Kidney (tissue), 14 donors: ENCODE measurements around the gene GPR65. TPM values are rescaled to one million over a fixed set of nuclear protein-coding genes. Genes with fewer than 3 reads are reported as not detected.
A peak's percentile ranks its signal among the peaks of the same experiment; 100 is the strongest.

Experiments used
- DNase-seq, 5 donors: peaks; one replicate each; pipeline ENCODE4 v3.0.0-alpha.2; 2013 to 2020
- FAIRE-seq: peaks from 2 replicates; lab custom pipeline; 2012; peaks lifted over from hg19 to GRCh38; lab: Jason Lieb, UNC
- H3K27ac ChIP-seq, 2 donors: one replicate each; pipeline ENCODE4 v1.7.0; 2013; ENCODE audit warnings: low read depth in 2 of 2, low read length in 2 of 2, inconsistent platforms in 1 of 2
- H3K27me3 ChIP-seq: one replicate; pipeline ENCODE4 v1.7.1; 2013; ENCODE audit warnings: low read length, inconsistent platforms; ENCODE audit not compliant: control insufficient read depth, insufficient read depth
- H3K36me3 ChIP-seq, 3 donors: one replicate each; pipeline versions ENCODE4 v1.7.0 to v1.7.1; 2013; ENCODE audit warnings: low read length in 3 of 3, control low read depth in 1 of 3, inconsistent platforms in 1 of 3; ENCODE audit not compliant: insufficient read depth in 3 of 3, control insufficient read depth in 2 of 3
- H3K4me1 ChIP-seq, 3 donors: one replicate each; pipeline versions ENCODE4 v1.7.0 to v1.7.1; 2013; ENCODE audit warnings: low read length in 3 of 3, inconsistent platforms in 1 of 3, low read depth in 1 of 3; ENCODE audit not compliant: control insufficient read depth in 2 of 3, insufficient read depth in 2 of 3
- H3K4me3 ChIP-seq, 3 donors: one replicate each; pipeline versions ENCODE4 v1.7.0 to v1.8.1; 2013; ENCODE audit warnings: low read length in 3 of 3, control low read depth in 1 of 3, inconsistent platforms in 1 of 3
- H3K9ac ChIP-seq, 3 donors: one replicate each; pipeline versions ENCODE4 v1.7.0 to v1.7.1; 2013; ENCODE audit warnings: low read length in 3 of 3, control low read depth in 1 of 3, inconsistent platforms in 1 of 3
- H3K9me3 ChIP-seq, 3 donors: one replicate each; pipeline versions ENCODE4 v1.7.0 to v1.7.1; 2013; ENCODE audit warnings: low read length in 3 of 3, control low read depth in 1 of 3, inconsistent platforms in 1 of 3; ENCODE audit not compliant: control insufficient read depth in 2 of 3, insufficient read depth in 1 of 3
- CTCF ChIP-seq: IDR thresholded peaks from 3 replicates; pipeline ENCODE4 v1.5.1; 2012; ENCODE audit warnings: mild to moderate bottlenecking, moderate library complexity, borderline replicate concordance; ENCODE audit not compliant: insufficient read depth; ENCODE audit errors: extremely low read depth
- intact Hi-C: fragments of 100-400 bp; cut with DNase I; formaldehyde crosslinking; loops from one replicate; pipeline ENCODE4 v1.11.1; 2022
- polyA plus RNA-seq: library from polyadenylated mRNA; stranded (reverse); fragments of 350-450 nt; fragmentation: Illumina TruSeq; extraction: RNeasy Lipid Tissue Mini Kit (QIAGEN cat#74804); gene quantifications from one replicate; pipeline ENCODE4 v1.2.3, GENCODE V29; 2014; ENCODE audit warnings: low read depth, low replicate concordance; ENCODE audit not compliant: insufficient read depth
- total RNA-seq: library from RNA; stranded (reverse); fragmentation: NEBNext Ultra II Directional; extraction: Animal tissue kit (Norgen Biotek cat#: 25700); gene quantifications from one replicate; pipeline ENCODE4 v1.2.1, GENCODE V29; 2021
- donor health status: control.
- donor health status: control.
- donor health status: control.
- donor health status: control.
- donor health status: control.
- donor health status: DM: yes; HTN: yes; CAD: no.
- donor health status: Normal renal cell carcinoma (clear cell type).

Gene GPR65
- total and polyA plus RNA-seq, 2 donors from 2014 or later, result 0.62 to 3.8 TPM

DNA sequence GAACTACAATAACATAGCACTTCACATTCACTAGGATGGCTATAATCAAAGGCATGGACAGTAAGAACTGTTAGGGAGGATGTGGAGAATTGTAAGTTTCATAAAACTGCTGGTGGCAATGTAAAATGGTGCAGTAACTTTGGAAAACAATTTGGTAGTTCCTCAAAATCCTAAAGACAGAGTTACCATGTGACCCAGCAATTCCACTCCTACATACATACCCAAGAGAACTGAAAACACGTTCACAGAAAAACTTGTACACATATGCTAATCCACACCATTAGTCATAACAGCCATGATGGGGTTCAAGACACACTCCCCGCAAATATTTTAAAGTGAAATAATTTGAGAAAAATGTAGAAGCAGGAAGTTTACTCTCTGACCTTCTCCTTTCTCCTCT is 43.7 kb upstream of the GPR65 start:
- FAIRE-seq, result no peak
- H3K27me3 ChIP-seq, result no peaks in the 10 kb centered on the region

DNA sequence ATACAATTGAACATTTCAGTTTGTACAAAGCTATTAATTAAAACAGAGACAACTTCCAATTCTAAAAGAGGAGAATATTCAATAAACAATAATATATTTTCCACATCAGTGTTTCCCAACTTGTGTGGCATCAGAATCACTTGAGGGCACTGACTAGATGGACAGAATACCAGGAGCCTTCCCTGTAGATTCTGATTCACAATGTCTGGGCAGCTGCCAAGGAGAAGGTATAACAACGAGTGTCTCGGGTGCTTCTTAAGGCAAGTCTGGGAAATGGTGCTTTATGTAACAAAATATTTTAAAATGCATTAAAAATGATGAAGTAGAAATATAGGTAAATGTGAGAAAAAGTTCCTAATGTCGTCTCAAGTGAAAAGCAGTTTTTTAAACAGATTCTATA is 38.1 kb upstream of the GPR65 start:
- Histone ChIP-seq H3K36me3 (peaks cover 0 to 5% (median 3%) of the 10 kb centered on the region in 3 donors), H3K9ac (no peak overlapping the region), H3K4me3 (no peak overlapping the region), H3K4me1 (no peaks in the 10 kb centered on the region), H3K27ac (no peak overlapping the region), H3K9me3 (no peaks in the 10 kb centered on the region), H3K27me3 (no peaks in the 10 kb centered on the region)
- TF ChIP-seq CTCF, result no peak
- intact Hi-C loops, result no loop called here
- DNase-seq (no peak), FAIRE-seq (no peak)

More for the DNA sequence above, 43.7 kb upstream of the GPR65 start:
- Histone ChIP-seq H3K4me3 (no peak overlapping the region), H3K36me3 (peaks cover 5 to 10% (median 9%) of the 10 kb centered on the region in 3 donors), H3K4me1 (no peaks in the 10 kb centered on the region), H3K9ac (no peak overlapping the region), H3K27ac (no peak overlapping the region), H3K9me3 (no peaks in the 10 kb centered on the region)
- intact Hi-C loops, result no loop called here
- DNase-seq, result no peak
- TF ChIP-seq CTCF, result no peak

GRCh38 chr14:87967496-87967895 is 37.4 kb upstream of the GPR65 start:
- FAIRE-seq (no peak), DNase-seq (peak in 1 of 5 donors; percentile 23)
- H3K27ac ChIP-seq, result no peak overlapping the region
- TF ChIP-seq CTCF, result no peak
- intact Hi-C loops, result no loop called here
- no peak overlapping the region for H3K4me3 ChIP-seq
- no peaks in the 10 kb centered on the region for H3K9me3 ChIP-seq
- H3K4me1 ChIP-seq, result no peaks in the 10 kb centered on the region
- H3K9ac ChIP-seq, result no peak overlapping the region
- H3K36me3 ChIP-seq, result no peaks in the 10 kb centered on the region
- no peaks in the 10 kb centered on the region for H3K27me3 ChIP-seq

DNA sequence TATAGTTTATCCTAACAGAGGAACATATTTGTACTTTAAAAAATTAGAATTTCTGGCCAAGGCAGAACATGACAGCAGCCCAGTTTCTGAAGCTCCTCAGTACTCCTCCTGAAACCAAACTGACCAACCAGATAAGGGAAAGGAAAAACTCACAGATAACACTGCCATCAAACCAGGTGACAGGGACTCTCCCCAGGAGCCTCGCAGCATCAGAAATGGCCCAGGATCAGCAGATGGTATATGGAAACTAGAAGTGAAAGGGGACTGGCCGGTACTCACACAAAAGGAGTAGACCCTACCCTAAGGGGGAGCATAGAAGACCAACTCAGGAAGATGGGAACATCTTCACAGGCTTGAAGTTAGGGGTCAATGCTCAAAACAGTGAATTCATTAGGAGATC is 33.9 kb upstream of the GPR65 start:
- TF ChIP-seq CTCF, result no peak
- intact Hi-C loops, result no loop called here
- DNase-seq (no peak), FAIRE-seq (no peak)
- Histone ChIP-seq H3K36me3 (no peaks in the 10 kb centered on the region), H3K27me3 (no peaks in the 10 kb centered on the region), H3K4me3 (no peak overlapping the region), H3K4me1 (no peaks in the 10 kb centered on the region), H3K9me3 (no peaks in the 10 kb centered on the region), H3K27ac (no peak overlapping the region), H3K9ac (no peak overlapping the region)
